SK-N-DZ (cell line): ENCODE data around the gene TMEM185B.

Source experiments
- DNase-seq: peaks from one replicate; pipeline ENCODE4 v3.0.0-alpha.2; 2015; ENCODE audit warnings: low spot score

The TMEM185B gene

DNA sequence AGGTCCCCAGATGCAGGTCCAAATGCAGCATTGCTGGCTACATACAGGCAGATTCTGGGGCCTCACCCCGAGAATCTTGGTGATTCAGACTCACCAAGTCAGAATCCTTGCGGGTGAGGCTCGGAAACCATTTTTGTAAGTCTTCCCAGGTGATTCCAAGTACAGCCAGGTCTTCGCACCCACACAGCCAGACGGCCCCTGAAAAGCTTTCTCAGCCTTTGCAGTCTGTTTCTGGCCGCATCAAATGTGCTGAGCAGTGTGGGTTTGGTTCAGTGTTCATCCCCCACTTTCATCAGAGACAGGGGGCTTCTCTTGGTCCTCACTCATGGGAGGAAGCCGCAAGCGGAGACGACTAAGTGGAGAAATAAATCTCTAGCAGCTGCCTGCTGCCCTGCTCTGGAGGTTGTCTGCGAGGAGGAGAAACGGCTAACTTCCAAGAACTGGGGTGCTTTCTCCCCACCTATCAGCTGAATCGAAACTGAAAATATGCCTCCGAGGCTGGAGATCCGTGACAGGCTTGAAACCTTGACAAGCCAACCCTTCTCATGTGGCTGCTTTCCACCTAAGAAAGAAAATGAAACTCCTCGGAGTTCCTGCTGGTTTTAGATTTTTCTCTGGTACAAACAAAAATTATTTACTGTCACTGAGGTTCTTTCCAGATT is 8.9 kb upstream of the TMEM185B start:
- no peak for DNase-seq

DNA sequence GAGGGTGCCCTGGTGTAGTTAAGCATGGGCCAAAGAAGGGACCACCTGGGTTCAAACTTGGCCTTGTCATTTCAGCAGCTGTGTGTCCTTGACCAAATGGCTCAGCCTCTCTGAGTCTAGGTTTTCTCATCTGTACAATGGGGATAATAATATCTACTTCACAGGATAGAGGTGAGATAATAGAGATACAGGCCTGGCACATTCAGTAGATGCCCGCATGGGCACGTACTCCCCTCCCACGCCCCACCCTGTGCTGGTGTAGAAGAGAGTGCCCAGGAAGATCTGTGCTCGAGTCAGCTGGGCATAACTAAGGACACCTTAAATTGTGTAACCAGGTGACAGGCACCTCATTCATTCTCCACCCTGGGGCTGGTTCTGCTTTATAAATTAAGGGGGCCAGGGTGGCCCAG is 8.4 kb upstream of the TMEM185B start:
- DNase-seq = no peak

GRCh38 chr2:120230515-120231471 is 7.6 kb upstream of the TMEM185B start:
- no peak for DNase-seq

- no peak for DNase-seq
Measured at GRCh38 chr2:120229341-120229740, 6.1 kb upstream of the TMEM185B start.

DNA sequence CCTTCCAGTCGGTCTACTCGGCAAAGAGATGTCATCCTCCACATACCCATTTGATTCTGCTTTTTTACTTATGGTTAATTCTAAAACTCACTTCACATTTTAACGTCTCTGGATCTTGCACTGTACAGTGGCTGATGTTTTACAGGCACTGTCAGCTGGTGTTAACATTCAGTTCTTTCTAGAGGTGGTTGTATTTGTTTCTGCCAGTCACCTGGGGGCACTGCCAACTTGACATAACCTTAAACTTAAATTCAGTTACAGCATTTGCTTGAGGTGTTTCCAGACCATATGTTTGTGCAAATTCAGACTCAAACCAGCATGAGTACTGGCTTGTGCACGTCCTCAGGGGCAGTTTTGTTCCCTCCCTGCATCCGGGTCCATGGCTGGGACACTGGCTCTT is 5.3 kb upstream of the TMEM185B start:
- no peak for DNase-seq

GRCh38 chr2:120227111-120227991 is 4.2 kb upstream of the TMEM185B start:
- peak; percentile 55 for DNase-seq

DNA sequence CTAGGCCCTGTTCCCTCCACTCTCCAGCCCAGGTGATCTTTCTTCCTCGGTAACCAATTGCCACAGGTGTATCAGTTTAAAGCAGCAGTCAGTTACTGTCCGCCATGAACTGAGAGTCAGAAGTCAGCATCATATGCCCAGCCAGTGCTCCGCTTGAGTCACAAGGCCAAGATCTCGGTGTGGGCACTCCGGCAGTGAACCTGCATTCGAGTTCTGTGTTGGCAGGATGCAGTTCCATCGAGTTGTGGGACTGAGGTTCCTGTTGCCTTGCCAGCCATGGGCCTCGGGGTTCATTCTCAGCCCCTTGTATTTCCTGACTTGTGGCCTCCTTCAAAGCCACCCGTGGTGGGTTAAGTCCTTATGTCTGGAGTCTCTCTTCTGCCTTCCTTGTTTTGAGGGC is 3.1 kb upstream of the TMEM185B start:
- no peak for DNase-seq

- no peak for DNase-seq
Measured at GRCh38 chr2:120225549-120226065, 2.4 kb upstream of the TMEM185B start.

DNA sequence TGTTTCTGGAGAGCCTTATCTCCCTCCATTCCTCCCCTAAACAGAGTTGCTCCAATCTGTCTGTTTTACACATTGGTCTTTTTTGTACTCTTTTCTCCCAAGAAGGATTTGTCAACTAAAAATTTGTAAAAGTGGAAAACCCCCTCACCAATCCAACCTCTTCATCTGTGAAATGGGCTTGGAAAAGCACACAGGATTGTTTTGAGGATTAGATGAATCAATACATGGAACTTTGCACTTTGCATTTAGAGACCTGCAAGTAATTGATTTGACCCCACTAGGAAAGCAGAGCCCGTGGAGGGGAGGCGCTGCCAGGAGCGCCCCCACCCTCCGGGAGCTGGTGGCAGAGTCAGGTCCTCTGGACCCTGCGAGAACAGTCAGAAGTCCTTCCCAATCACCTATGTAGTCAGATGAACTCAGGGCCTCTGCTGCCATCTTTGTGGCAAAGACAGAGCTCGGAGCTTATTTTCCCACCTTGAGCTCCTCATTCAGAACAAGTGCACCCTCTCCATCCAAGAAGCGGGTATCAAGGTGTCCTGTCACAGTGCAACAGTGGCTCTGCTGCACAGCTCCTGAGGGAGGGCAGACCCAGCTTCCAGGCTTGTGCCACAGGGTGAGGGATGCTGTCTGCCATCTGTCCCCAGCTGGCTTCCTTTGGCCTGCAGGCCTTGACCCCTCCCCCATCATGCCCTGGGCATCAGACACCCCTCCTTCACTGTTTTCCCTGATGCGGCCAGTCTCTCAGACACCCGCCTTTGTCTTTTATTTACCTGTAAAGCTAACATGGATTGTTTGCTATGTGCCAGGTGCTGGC is 1.7 kb upstream of the TMEM185B start:
- no peak for DNase-seq

GRCh38 chr2:120224256-120224655 is 1.1 kb upstream of the TMEM185B start:
- DNase-seq = no peak

DNA sequence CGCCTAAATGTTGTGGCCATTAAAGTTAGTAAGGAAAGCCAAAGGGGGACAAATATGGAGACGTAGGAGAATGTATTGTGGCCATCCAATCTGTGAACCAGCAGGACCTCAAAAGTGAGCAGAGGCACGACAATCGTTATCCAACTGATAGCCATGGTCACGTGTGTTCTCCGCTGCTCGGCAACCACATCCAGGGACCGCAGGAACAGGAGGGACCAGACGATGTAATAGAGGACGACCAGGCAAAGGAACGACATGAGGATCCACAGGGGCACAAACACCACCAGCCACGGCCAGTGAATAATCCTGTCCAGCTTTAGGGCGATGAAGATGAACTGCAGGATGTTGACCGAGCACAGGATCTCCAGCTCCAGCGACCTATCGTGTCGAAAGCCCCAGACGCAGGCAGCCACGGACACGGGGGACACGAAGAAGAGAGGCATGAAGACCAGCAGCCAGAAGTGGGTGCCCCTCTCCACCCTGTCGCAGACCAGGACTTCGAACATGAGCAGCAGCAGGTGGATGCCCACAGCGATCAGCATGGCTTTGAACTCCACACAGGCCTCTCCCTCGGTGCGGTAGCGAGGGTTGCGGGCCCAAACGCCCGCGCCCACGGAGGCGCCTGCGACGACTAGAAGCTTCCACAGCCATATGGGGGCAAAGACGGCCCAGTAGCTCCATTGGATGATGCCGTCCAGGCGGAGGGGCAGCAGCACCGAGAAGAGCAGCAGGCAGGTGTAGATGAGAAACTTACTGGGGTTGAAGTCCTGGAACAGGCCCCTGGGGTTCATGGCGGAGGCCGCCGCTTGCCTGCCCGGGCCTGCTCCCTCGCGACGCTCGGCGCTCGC is 790 bp downstream of the TMEM185B start:
- no peak for DNase-seq

GRCh38 chr2:120221616-120222015 is 1.6 kb downstream of the TMEM185B start:
- DNase-seq = no peak

DNA sequence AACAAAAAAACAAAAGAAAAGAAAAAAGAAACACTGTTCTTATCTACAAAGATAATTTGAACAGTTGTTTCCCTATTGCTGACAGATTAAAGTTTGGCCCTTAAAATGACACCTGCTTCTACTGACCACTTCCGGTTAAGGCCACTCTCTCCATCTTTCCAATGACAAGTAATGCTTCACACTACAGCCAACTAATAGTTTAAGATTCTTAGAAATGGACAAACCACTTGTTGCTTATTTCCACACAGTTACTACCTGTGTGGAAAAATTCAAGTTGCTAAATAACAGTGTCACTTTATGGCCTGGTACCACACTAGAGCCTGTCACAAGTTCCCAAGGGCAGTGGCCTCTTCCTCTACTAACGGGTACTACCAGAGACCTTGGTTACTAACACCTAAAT is 2.4 kb downstream of the TMEM185B start:
- DNase-seq = no peak

GRCh38 chr2:120219766-120220165 is 3.4 kb downstream of the TMEM185B start:
- DNase-seq = no peak

DNA sequence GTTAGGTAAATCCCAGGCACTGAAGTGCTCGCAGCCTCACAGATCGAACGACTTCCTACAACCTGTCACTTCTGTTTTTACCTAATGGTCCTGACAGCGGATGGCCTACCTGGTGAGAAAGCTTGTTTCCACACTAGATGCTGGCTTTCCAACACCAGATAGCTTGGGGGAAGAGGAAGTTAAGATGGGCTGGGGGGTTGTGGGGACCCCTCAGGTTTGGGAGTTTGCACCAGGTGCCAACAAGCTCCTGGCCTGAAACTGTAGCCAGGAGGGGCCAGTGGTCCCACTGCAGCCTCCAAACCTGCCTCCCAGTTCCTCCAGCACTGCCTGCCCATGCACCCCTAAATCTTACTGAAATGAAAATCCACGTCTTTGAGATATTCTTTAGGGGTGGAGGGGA is 3.9 kb downstream of the TMEM185B start:
- DNase-seq = no peak

DNA sequence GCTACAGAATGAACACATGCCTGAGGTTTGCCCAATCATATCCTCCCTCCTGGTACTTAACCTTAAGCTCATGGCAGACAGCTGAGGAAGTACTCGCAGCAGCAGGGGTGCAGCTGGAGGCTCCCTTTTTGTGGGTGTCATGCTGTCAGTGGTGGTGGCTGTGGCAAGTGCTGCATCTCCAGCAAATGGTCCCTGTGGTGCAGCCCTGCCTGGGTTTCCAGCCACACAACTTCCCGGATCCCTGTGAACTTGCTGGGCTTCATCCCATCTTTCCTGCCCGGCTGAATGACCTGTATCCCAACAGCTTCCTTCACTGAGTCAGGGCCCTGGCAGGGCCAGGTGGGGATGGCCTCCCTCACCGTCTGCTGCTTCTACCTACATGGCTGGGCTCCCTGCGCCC is 5.0 kb downstream of the TMEM185B start:
- DNase-seq = no peak

- no peak for DNase-seq
Measured at GRCh38 chr2:120210270-120210693, 12.9 kb downstream of the TMEM185B start.

- DNase-seq = no peak
Measured at GRCh38 chr2:120209427-120210269, 13.6 kb downstream of the TMEM185B start.
